GM18909 (cell line): Measurements from ENCODE around the gene GRN.
"Not testable (repeated sequence)": the region's sequence is repeated elsewhere in the genome, so short reads cannot be mapped to it uniquely, and the experiment has no call there.

Experiments
- ATAC-seq: cut with Tn5 transposase; IDR thresholded peaks from one replicate; pipeline ENCODE4 v1.9.1; 2021; ENCODE audit warnings: mild to moderate bottlenecking; ENCODE audit not compliant: unreplicated experiment, poor library complexity

The GRN gene

GRCh38 chr17:44378171-44378705, 33.1 kb downstream of the GRN start:
- ATAC-seq: no peak

DNA sequence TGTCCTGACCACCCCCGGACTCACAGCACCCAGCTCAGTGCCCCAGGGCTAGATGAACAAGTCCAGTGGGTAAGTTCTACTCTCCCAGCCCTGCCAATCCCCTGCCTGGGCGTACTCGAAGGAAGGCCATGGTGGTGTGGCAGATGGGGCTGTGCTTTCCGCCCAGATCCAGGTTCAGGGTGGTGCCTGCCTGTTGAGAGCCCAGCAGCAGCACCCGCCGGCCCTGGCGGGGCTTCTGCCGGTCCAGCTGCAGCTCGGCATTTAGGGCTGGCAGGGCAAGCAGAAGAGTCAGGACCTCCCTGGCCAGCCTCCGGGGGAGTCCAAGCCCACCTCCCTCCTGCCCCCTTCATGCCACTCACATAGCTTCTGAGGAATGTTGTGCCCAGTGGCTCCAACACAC, 34.8 kb downstream of the GRN start:
- ATAC-seq: no peak

GRCh38 chr17:44380767-44381166, 35.7 kb downstream of the GRN start:
- no peak for ATAC-seq

DNA sequence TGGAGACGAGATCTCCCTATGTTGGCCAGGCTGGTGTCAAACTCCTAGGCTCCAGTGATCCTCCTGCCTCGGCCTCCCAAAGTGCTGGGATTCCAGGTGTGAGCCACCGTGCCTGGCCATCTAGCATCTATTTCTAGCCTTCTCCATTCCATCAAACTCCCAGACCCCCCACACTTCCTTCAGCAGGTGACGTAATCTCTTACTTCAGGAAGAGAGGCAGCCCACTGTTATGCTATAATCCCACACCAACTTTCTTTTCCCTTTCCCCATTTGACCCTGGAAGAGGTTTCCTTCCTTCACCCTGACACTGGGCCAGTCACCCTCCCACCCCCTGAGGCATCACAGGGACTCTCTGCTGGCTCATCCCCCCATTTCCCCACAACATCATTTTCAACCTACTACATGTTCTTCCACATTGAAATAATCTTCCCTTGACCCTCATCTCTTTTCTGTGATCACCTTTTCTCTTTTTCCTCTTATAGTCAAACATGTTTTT, 36.8 kb downstream of the GRN start:
- no peak for ATAC-seq

- no peak for ATAC-seq
Measured at GRCh38 chr17:44382917-44383316, 37.8 kb downstream of the GRN start.

- ATAC-seq: no peak
Measured at GRCh38 chr17:44383363-44383762, 38.3 kb downstream of the GRN start.

DNA sequence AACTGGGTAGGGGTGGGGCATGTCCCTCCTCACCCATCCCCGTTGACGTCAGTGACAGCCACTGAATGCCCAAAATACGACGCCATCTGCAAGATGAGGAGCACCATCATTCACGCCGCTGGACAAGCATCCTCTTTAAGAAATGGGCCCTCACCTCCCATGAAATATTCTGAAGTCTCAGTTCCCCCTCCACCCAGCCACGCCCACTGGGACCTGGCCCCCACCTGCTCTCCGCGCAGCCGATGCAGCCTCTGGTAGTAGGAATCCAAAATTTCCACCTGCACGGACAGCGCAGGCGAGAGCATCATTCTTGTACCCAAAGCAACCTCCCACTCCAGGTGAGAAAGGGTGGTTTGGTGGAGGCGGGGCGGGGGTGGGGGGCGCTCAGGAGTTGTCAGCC, 38.8 kb downstream of the GRN start:
- no peak for ATAC-seq

DNA sequence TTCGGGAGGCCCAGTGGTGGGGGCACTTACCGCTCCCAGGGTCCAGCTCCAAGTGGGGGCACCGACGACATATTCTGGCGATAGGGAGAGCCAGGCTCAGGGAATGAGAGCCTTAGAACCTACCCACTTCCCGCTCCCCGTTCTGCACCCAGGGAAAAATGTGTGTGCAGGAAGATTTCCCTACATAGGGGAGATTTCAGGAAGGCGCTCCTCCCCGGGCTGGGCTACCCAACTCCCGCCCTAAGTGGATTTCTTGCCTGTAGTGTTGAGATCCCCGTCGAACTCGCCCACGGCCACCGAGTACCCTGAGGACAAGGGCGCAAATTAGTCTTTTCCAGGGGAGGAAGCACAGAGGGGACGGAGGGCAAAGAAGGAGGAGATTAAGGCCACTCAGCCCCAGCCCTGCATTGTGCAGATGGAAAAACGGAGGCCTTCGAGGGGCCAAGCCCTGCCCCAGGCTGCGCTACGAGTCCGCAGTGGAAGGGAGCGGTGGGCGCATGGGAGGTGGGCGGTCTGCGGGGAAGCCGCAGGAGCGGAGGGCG, 39.2 kb downstream of the GRN start:
- no peak for ATAC-seq

- no peak for ATAC-seq
Measured at GRCh38 chr17:44384823-44385286, 39.8 kb downstream of the GRN start.

DNA sequence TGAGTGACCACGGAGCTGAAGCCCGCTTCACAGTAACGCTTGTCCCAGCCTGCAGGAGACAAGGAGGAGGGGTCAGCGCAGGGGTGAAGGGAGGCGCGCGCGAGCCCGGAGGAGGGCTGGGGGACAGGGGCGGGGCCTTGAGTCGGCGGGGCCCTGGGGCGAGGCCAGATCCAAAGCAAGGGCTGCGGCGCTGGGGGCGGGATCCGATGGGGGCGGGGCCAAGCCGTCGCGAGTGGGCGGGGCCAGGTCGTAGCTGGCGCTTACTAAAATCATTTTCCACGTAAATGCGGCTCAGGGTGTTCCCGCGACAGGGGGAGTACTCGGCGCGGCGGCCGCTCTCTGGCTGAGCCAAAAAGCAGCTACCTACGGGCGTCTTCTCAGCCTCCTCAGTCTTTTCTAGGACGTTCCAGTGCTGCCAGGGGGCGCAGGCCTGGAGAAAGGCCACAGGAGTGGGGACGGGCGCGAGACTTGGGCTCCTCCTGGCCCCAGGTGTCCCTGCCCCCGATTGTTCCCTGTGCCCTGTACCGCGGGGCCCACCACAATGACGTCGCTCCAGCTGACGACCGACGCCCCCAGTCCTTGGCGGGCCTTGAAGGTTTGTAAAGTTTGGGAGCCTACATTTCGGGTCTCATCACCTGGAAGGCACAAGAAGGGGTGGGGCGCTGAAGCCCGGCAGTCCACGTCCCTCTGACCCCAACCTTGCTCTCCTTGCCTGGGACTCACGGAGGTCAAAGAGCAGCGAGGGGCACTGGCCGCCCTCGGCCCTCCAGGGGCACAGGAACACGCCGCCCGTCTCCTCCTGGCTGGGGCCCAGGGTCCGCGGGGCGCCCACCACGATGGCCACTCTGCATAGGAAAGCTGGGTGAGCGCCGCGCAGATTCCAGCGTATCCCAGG, 40.4 kb downstream of the GRN start:
- ATAC-seq: no peak

DNA sequence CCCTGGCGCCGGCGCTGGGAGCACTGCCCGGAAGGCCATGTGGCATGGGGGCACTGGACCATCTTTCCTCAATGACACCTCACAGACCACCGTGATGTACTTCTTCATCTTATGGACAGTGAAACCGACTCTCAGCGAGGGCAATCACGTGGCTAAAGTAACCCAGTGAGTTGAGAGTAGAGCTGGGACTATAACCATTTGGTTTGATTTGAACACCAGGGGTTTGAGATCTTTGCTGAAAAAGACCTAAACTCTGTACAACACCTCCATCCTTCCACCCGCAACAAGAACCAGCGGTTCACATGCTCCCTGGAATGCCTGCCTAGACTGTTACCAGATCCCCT, 41.1 kb downstream of the GRN start:
- ATAC-seq: no peak

GRCh38 chr17:44387804-44388203, 42.7 kb downstream of the GRN start:
- no peak for ATAC-seq

GRCh38 chr17:44389281-44389680, 44.2 kb downstream of the GRN start, which contains the start of gene ITGA2B:
Gene ITGA2B, minus strand, starts transcription at chr17:44389649. Its CDS starts 176 bp downstream, at chr17:44389473.
- no peak for ATAC-seq

GRCh38 chr17:44389723-44390202, 44.7 kb downstream of the GRN start:
- ATAC-seq: no peak

DNA sequence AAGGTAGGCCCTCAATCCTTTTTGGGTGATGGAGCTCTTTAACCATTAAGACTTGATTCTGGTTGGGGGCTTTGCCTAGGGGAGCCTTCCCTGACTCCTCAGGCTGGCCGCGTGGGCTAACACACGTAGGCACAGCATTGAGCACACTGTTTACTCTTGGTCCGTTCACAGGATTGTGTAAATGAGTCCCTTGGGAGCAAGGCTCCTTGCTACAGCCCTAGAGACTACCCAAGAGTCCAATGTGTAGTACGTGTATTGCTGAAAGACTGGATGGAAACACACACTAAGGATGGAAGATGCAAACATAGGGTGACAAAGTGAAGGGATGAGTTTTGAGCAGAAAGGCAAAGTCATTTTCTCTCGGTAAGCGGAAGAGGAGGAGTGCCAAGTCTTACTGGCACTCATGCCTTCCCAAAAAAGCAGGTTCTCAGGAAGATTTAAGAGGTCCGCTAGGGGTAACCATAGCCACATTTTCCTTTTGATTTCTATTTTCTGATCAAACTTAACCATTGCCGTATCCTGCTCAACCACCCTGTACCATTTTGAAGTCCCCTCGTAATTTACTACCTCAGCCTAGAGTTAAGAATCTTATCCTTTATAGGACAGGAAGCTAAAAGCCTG, 45.3 kb downstream of the GRN start:
- ATAC-seq: no peak

DNA sequence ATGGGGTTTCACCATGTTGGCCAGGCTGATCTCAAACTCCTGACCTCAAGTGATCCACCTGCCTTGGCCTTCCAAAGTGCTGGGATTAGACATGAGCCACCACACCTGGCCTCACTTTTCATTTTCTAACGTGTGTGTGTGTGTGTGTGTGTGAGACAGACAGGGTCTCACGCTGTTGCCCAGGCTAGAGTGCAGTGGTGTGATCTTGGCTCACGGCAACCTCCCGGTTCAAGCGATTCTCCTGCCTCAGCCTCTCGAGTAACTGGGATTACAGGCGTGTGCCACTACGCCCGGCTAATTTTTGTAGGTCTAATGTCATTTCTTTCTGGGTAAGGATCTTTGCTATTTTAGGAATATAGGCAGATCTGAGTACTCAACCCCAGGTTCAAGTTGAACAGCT, 49.0 kb downstream of the GRN start:
- ATAC-seq: not testable (repeated sequence)

DNA sequence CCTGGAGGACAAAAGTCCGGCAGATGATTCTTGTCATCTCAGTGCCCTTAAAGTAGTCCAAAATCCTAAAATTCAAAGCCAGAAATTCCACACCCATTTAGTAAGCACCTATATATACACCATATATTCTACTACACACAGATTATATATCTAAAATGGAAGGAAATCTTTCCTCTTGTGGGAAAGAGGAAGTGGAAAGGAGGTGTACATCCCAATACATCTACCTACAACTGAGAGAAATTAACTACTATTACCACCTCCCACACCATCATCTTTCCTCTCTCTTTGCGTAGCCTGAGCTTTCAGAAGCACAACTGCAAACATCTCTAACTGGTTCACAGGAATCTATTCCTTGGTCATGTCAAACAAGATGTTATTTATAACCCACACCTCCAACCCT, 49.7 kb downstream of the GRN start:
- no peak for ATAC-seq

DNA sequence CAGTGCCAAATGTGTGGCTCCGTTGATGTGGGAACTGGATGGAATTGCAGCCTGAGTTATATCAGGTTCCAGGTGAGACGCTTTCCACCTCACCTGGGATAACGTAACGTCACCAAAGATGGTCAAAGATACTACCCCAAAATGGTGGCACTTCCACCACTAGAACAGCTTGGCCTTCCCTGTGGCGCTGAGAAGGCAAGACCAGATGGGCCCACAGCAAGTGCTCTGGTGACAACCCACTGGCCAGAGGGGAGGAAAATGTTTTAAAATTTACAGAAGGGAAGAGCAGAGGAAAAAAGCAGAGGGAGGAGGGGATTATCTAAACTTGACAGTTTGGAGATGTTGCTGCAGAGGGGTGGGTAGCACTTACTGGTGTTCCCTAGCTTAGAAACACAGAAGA, 51.8 kb downstream of the GRN start:
- ATAC-seq: no peak

- no peak for ATAC-seq
Measured at GRCh38 chr17:44397479-44398440, 52.7 kb downstream of the GRN start.
